ENCODE results near the gene PKN3.
"Not testable (repeated sequence)": the region's sequence is repeated elsewhere in the genome, so short reads cannot be mapped to it uniquely, and the experiment has no call there.

Gene PKN3

GRCh38 chr9:128694344-128694743, 8.0 kb upstream of the PKN3 start:
- DNase-seq = no peak

- no peak for DNase-seq
These were observed 5.2 kb upstream of the PKN3 start for GRCh38 chr9:128696923-128697707.

- not testable (repeated sequence) for DNase-seq
These were observed 3.1 kb upstream of the PKN3 start for GRCh38 chr9:128699096-128699795.

GRCh38 chr9:128701227-128701854, 962 bp upstream of the PKN3 start:
- DNase-seq = no peak

- DNase-seq = peak; percentile 20
These were observed 779 bp downstream of the PKN3 start for GRCh38 chr9:128702949-128703615.

GRCh38 chr9:128703616-128704355, 1.5 kb downstream of the PKN3 start:
- no peak for DNase-seq

GRCh38 chr9:128704356-128704670, 2.0 kb downstream of the PKN3 start:
- DNase-seq = no peak

- no peak for DNase-seq
These were observed 3.0 kb downstream of the PKN3 start for GRCh38 chr9:128705051-128705965.

- DNase-seq = no peak
These were observed 3.7 kb downstream of the PKN3 start for GRCh38 chr9:128706045-128706444.

GRCh38 chr9:128706671-128707381, 4.5 kb downstream of the PKN3 start:
- no peak for DNase-seq

GRCh38 chr9:128707446-128707845, 5.1 kb downstream of the PKN3 start:
- DNase-seq = no peak

- no peak for DNase-seq
These were observed 10.4 kb downstream of the PKN3 start for GRCh38 chr9:128712451-128713410.

- DNase-seq = no peak
These were observed 11.1 kb downstream of the PKN3 start for GRCh38 chr9:128713411-128713780.

- DNase-seq = no peak
These were observed 11.8 kb downstream of the PKN3 start for GRCh38 chr9:128713941-128714573.

- DNase-seq = no peak
These were observed 12.5 kb downstream of the PKN3 start for GRCh38 chr9:128714586-128715435.

- DNase-seq = no peak
These were observed 13.1 kb downstream of the PKN3 start for GRCh38 chr9:128715436-128715750.

GRCh38 chr9:128716581-128717254, 14.4 kb downstream of the PKN3 start:
- DNase-seq = no peak

- DNase-seq = no peak
These were observed 15.7 kb downstream of the PKN3 start for GRCh38 chr9:128718047-128718446.

All from fibroblast of upper back skin (primary cell).